ENCODE measurements around the gene CDK5RAP3. TPM values are rescaled to one million over a fixed set of nuclear protein-coding genes. Genes with fewer than 3 reads are reported as not detected.

The CDK5RAP3 gene
- total RNA-seq, 6 donors from 2014 or later: 76.6 to 661 (median 160) TPM

GRCh38 chr17:47948706-47949196, 22.2 kb upstream of the CDK5RAP3 start:
- TF ChIP-seq CTCF (IDR thresholded peaks at IDR 0.05) (no peak), POLR2A (IDR thresholded peaks at IDR 0.05) (peak in 1 of 4 donors; percentile 27)
- peaks cover 0 to 27% (median 5%) of the 10 kb centered on the region in 4 donors for H3K36me3 ChIP-seq
- DNase-seq: no peak
- 21 to 49% methylated on average over 5 of the region's 5 CpGs for WGBS, 2 donors
- peaks cover 18 to 72% (median 49%) of the 10 kb centered on the region in 4 donors for H3K4me1 ChIP-seq
- no peak overlapping the region for H3K4me3 ChIP-seq
- peak overlapping the region; percentile 51 to 89 (median 72) for H3K27ac ChIP-seq
- no peak for ATAC-seq (ENCODE audit: low FRiP score in 2 of 2)
- H3K9me3 ChIP-seq: no peaks in the 10 kb centered on the region
- H3K27me3 ChIP-seq: no peaks in the 10 kb centered on the region

GRCh38 chr17:47949197-47949759, 21.6 kb upstream of the CDK5RAP3 start:
- Histone ChIP-seq H3K9me3 (no peaks in the 10 kb centered on the region), H3K27me3 (no peaks in the 10 kb centered on the region), H3K4me1 (peaks cover 18 to 74% (median 51%) of the 10 kb centered on the region in 4 donors), H3K4me3 (peak overlapping the region in 3 of 4 donors; percentile 7 to 38 (median 38)), H3K27ac (peak overlapping the region; percentile 51 to 89 (median 72)), H3K36me3 (peaks cover 0 to 27% (median 5%) of the 10 kb centered on the region in 4 donors)
- 4 to 13% methylated on average over 8 to 22 of the region's 22 CpGs for WGBS, 2 donors
- ATAC-seq (ENCODE audit: low FRiP score in 2 of 2) (peak; percentile 84 to 91), DNase-seq (peak; percentile 92 to 95)
- TF ChIP-seq POLR2A (IDR thresholded peaks at IDR 0.05): peak in 1 of 4 donors; percentile 47
- peak; percentile 34 to 48 for TF ChIP-seq POLR2AphosphoS5 (IDR thresholded peaks at IDR 0.05)
- peak; percentile 83 to 91 (median 86) for TF ChIP-seq CTCF (IDR thresholded peaks at IDR 0.05)
- TF ChIP-seq EP300 (IDR thresholded peaks at IDR 0.05): no peak

- Histone ChIP-seq H3K4me1 (peaks cover 18 to 69% (median 50%) of the 10 kb centered on the region in 4 donors), H3K4me3 (peak overlapping the region in 3 of 4 donors; percentile 7 to 38 (median 38)), H3K9me3 (no peaks in the 10 kb centered on the region), H3K36me3 (peaks cover 0 to 22% (median 5%) of the 10 kb centered on the region in 4 donors), H3K27me3 (no peaks in the 10 kb centered on the region), H3K27ac (peak overlapping the region; percentile 51 to 89 (median 72))
- TF ChIP-seq EP300 (IDR thresholded peaks at IDR 0.05) (no peak), CTCF (IDR thresholded peaks at IDR 0.05) (no peak), POLR2AphosphoS5 (IDR thresholded peaks at IDR 0.05) (no peak), POLR2A (IDR thresholded peaks at IDR 0.05) (no peak)
- ATAC-seq (ENCODE audit: low FRiP score in 2 of 2): no peak
- no peak for DNase-seq
- WGBS, 2 donors: 31 to 35% methylated on average over 3 of the region's 3 CpGs
These were observed 21.0 kb upstream of the CDK5RAP3 start for GRCh38 chr17:47949946-47950345.

DNA sequence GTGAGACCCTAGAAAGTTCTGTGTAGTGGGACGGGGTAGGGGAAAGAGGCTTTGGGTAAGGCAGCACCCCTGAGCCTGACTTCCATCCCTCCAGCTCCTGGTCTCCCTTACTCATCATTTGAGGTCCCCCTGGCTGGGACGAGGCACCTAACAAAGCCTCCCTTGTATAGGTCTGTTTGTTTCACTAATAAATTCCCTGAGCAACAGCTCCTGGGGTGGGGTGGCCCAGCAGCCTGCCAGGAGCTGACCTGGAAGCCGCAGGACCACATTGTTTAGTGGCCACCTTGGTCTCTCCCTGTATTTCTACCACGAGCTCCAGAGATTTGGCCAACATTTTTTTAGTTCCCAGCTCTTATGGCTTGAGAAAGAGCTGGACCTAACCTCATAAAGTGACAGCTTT, 20.5 kb upstream of the CDK5RAP3 start:
- TF ChIP-seq POLR2AphosphoS5 (IDR thresholded peaks at IDR 0.05): no peak
- Histone ChIP-seq H3K4me1 (peaks cover 18 to 65% (median 49%) of the 10 kb centered on the region in 4 donors), H3K36me3 (peaks cover 0 to 19% (median 3%) of the 10 kb centered on the region in 4 donors), H3K27me3 (no peaks in the 10 kb centered on the region), H3K4me3 (no peak overlapping the region), H3K27ac (peak overlapping the region; percentile 51 to 89 (median 72)), H3K9me3 (no peaks in the 10 kb centered on the region)
- 63 to 75% methylated on average over 4 of the region's 4 CpGs for WGBS, 2 donors
- ATAC-seq (ENCODE audit: low FRiP score in 2 of 2) (no peak), DNase-seq (no peak)

GRCh38 chr17:47952171-47953021, 18.5 kb upstream of the CDK5RAP3 start:
- 56 to 63% methylated on average over 10 to 12 of the region's 12 CpGs for WGBS, 2 donors
- DNase-seq (peak in 1 of 2 donors; percentile 73), ATAC-seq (ENCODE audit: low FRiP score in 2 of 2) (no peak)
- peak overlapping the region in 2 of 4 donors; percentile 41 to 61 for H3K4me3 ChIP-seq
- no peaks in the 10 kb centered on the region for H3K9me3 ChIP-seq
- H3K27me3 ChIP-seq: no peaks in the 10 kb centered on the region
- TF ChIP-seq EP300 (IDR thresholded peaks at IDR 0.05) (no peak), POLR2A (IDR thresholded peaks at IDR 0.05) (peak in 1 of 4 donors; percentile 40)
- peak overlapping the region; percentile 71 to 89 (median 80) for H3K27ac ChIP-seq
- peaks cover 18 to 51% (median 41%) of the 10 kb centered on the region in 4 donors for H3K4me1 ChIP-seq
- H3K36me3 ChIP-seq: peaks cover 0 to 10% (median 2%) of the 10 kb centered on the region in 4 donors

Data from upper lobe of left lung (tissue), 6 donors.